OCI-LY7 (cell line): ENCODE data around the gene JOSD2. TPM values are rescaled to one million over a fixed set of nuclear protein-coding genes. Genes with fewer than 3 reads are reported as not detected.

ENCODE experiments used
- BruUV-seq: library from RNA; stranded (reverse); fragments of 400-500 nt; replicated peaks from 2 replicates; lab custom pipeline; 2021; lab: Mats Ljungman, UMichigan
- CTCF ChIA-PET: fragments of 300-600 bp; sonication (Branson Sonifier 250); formaldehyde crosslinking; loops from one replicate; lab custom pipeline; 2022; ENCODE audit warnings: antibody characterized with exemption; ENCODE audit not compliant: unreplicated experiment; lab: Charles Lee
- POLR2A ChIA-PET: fragments of 300-600 bp; sonication (Branson Sonifier 250); formaldehyde crosslinking; loops from one replicate; lab custom pipeline; 2022; ENCODE audit warnings: antibody characterized with exemption; lab: Charles Lee
- DNase-seq: peaks from one replicate; pipeline ENCODE4 v3.0.0-alpha.2; 2015; ENCODE audit warnings: low spot score
- H2AFZ ChIP-seq: fragments of 200-600 bp; sonication (generic), shearing (Covaris generic); 2 replicates; pipeline ENCODE4 v1.6.1; 2014; ENCODE audit warnings: mild to moderate bottlenecking, antibody characterized with exemption, low read length, moderate library complexity
- H3K27ac ChIP-seq: fragments of 200-600 bp; sonication (generic); 2 replicates; pipeline ENCODE4 v1.5.1; 2014; ENCODE audit warnings: mixed run types, low read depth, mild to moderate bottlenecking, moderate library complexity, low read length, inconsistent platforms; ENCODE audit not compliant: poor library complexity, severe bottlenecking
- H3K36me3 ChIP-seq: fragments of 200-600 bp; sonication (generic); 2 replicates; pipeline ENCODE4 v1.6.1; 2014; ENCODE audit warnings: mild to moderate bottlenecking, antibody characterized with exemption, low read length, moderate library complexity, mixed read lengths; ENCODE audit not compliant: insufficient read depth
- H3K4me1 ChIP-seq: fragments of 200-600 bp; sonication (generic); 2 replicates; pipeline ENCODE4 v1.5.1; 2014; ENCODE audit warnings: mild to moderate bottlenecking, low read length; ENCODE audit not compliant: insufficient read depth, poor library complexity, severe bottlenecking
- H3K4me2 ChIP-seq: fragments of 200-600 bp; sonication (generic); 2 replicates; pipeline ENCODE4 v1.6.1; 2014; ENCODE audit warnings: mild to moderate bottlenecking, low read length
- H3K4me3 ChIP-seq: fragments of 200-600 bp; sonication (generic); 2 replicates; pipeline ENCODE4 v1.5.1; 2014; ENCODE audit warnings: mild to moderate bottlenecking, low read depth, low read length; ENCODE audit not compliant: poor library complexity, severe bottlenecking
- H3K79me2 ChIP-seq: fragments of 200-600 bp; sonication (generic); 2 replicates; pipeline ENCODE4 v1.6.1; 2016; ENCODE audit warnings: low read depth, mild to moderate bottlenecking, low read length, moderate library complexity, mixed read lengths; ENCODE audit not compliant: insufficient read depth
- H3K9me2 ChIP-seq: fragments of 200-600 bp; sonication (generic); 2 replicates; pipeline ENCODE4 v1.6.1; 2016; ENCODE audit warnings: mild to moderate bottlenecking, low read length, mixed read lengths; ENCODE audit not compliant: insufficient read depth
- H3K9me3 ChIP-seq: fragments of 200-600 bp; sonication (generic); 2 replicates; pipeline ENCODE4 v1.6.1; 2014; ENCODE audit warnings: mild to moderate bottlenecking, mixed run types, low read length, mixed read lengths
- H4K20me1 ChIP-seq: fragments of 200-600 bp; sonication (generic); 2 replicates; pipeline ENCODE4 v1.6.1; 2014; ENCODE audit warnings: mild to moderate bottlenecking, antibody characterized with exemption, low read length, moderate library complexity, mixed read lengths; ENCODE audit not compliant: insufficient read depth
- EZH2phosphoT487 ChIP-seq: fragments of 200-600 bp; sonication (generic); IDR thresholded peaks from 2 replicates; pipeline ENCODE4 v1.6.1; 2018; ENCODE audit warnings: low read depth, borderline replicate concordance, mild to moderate bottlenecking, mixed run types, antibody characterized with exemption, low read length, moderate library complexity, mixed read lengths
- intact Hi-C: fragments of 100-400 bp; cut with micrococcal nuclease; formaldehyde crosslinking; loops from one replicate; pipeline ENCODE4 v1.10.0; 2022; ENCODE audit not compliant: unreplicated experiment
- total RNA-seq, 2 experiments: library from RNA; depleted of rRNA in 1 of 2; stranded (reverse); fragments of >200 nt in 1 of 2; shearing (Covaris generic) in 1 of 2; gene quantifications; 2 replicates each; pipeline ENCODE4 v1.2.3, GENCODE V29; 2014 to 2022
- TF ChIP-seq, protein P1 (sequence below): fragments of 200-600 bp; sonication (generic); conservative IDR thresholded peaks from 2 replicates; pipeline ENCODE4 v1.5.1; 2014; ENCODE audit warnings: mild to moderate bottlenecking, antibody characterized with exemption, low read length, moderate library complexity, mixed read lengths

The JOSD2 gene
- total RNA-seq, 2 experiments from 2014 or later: 13.0 to 17.8 TPM

DNA sequence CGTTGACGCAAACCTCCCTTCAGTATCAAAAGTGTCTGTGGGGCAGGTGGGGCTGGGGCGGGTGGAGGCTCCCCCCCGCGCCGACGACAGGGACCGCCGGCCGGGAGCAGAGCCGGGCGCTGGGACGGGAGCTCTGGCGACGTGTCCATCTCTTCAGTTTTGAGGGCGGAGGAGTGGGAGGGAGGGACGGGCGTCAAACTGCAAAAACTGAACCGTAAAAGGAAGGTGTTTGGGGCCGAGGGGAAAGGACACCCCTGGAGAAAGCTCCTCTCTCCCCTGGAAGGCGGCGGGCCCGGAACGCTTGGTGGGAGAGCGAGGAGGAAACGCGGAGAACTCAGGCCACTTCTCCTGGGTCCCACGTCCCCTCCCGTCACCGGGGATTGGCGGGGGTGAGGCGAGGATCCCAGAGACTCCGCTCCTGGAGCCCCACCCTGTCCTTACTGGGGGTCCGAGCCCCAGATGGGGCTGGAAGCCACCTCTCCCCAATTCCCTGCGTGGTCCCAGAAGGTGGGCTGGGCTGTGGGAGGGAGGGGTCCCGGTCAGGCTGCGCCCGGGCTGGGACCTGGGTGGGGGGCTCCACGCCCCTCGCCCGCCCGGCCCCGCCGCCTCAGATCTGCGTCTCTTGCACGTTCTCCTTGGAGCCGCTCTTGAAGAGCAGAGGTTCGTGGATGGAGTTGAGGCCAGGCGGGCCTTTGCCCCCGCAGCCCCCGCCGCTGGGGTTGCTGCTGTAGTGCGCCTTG is 6.1 kb upstream of the JOSD2 start:
- no peaks in the 10 kb centered on the region for H3K9me3 ChIP-seq
- ChIA-PET CTCF (no interaction called here), POLR2A (no interaction called here)
- H2AFZ ChIP-seq: no peak overlapping the region
- no peak overlapping the region for H3K4me3 ChIP-seq
- no peaks in the 10 kb centered on the region for H3K36me3 ChIP-seq
- H3K4me2 ChIP-seq: no peak overlapping the region
- no peaks in the 10 kb centered on the region for H4K20me1 ChIP-seq
- no peak for DNase-seq
- no peaks in the 10 kb centered on the region for H3K4me1 ChIP-seq
- H3K79me2 ChIP-seq: no peaks in the 10 kb centered on the region
- H3K9me2 ChIP-seq: no peaks in the 10 kb centered on the region
- BruUV-seq: no TSS peak
- H3K27ac ChIP-seq: no peak overlapping the region
- TF ChIP-seq, protein P1, sequence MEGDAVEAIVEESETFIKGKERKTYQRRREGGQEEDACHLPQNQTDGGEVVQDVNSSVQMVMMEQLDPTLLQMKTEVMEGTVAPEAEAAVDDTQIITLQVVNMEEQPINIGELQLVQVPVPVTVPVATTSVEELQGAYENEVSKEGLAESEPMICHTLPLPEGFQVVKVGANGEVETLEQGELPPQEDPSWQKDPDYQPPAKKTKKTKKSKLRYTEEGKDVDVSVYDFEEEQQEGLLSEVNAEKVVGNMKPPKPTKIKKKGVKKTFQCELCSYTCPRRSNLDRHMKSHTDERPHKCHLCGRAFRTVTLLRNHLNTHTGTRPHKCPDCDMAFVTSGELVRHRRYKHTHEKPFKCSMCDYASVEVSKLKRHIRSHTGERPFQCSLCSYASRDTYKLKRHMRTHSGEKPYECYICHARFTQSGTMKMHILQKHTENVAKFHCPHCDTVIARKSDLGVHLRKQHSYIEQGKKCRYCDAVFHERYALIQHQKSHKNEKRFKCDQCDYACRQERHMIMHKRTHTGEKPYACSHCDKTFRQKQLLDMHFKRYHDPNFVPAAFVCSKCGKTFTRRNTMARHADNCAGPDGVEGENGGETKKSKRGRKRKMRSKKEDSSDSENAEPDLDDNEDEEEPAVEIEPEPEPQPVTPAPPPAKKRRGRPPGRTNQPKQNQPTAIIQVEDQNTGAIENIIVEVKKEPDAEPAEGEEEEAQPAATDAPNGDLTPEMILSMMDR: no peak
- no peak for TF ChIP-seq EZH2phosphoT487
- intact Hi-C loops: no loop called here

- H3K9me2 ChIP-seq: no peaks in the 10 kb centered on the region
- H4K20me1 ChIP-seq: no peaks in the 10 kb centered on the region
- no peak overlapping the region for H3K27ac ChIP-seq
- no peak overlapping the region for H3K4me2 ChIP-seq
- no peak overlapping the region for H2AFZ ChIP-seq
- no peak overlapping the region for H3K4me3 ChIP-seq
- peaks cover 5% of the 10 kb centered on the region for H3K4me1 ChIP-seq
- DNase-seq: no peak
- intact Hi-C loops: no loop called here
- H3K36me3 ChIP-seq: no peaks in the 10 kb centered on the region
- no peaks in the 10 kb centered on the region for H3K79me2 ChIP-seq
- CTCF ChIA-PET: no interaction called here
- BruUV-seq: no TSS peak
- POLR2A ChIA-PET: no interaction called here
- H3K9me3 ChIP-seq: no peaks in the 10 kb centered on the region
- no peak for TF ChIP-seq EZH2phosphoT487
- TF ChIP-seq, protein P1: no peak
These were observed 5.5 kb upstream of the JOSD2 start for GRCh38 chr19:50516456-50516855.

GRCh38 chr19:50515168-50515561 is 4.2 kb upstream of the JOSD2 start:
- H3K4me2 ChIP-seq: no peak overlapping the region
- ChIA-PET CTCF (no interaction called here), POLR2A (interaction anchor here (0.8 kb wide), 1 partner anchor 315 kb away, joined by 3 read pairs; no protein-coding TSS in a partner anchor)
- no peaks in the 10 kb centered on the region for H4K20me1 ChIP-seq
- no peak for DNase-seq
- no peaks in the 10 kb centered on the region for H3K9me3 ChIP-seq
- H3K4me3 ChIP-seq: no peak overlapping the region
- TF ChIP-seq, protein P1: no peak
- TF ChIP-seq EZH2phosphoT487: no peak
- no peaks in the 10 kb centered on the region for H3K9me2 ChIP-seq
- intact Hi-C loops: no loop called here
- no peak overlapping the region for H3K27ac ChIP-seq
- H2AFZ ChIP-seq: no peak overlapping the region
- H3K79me2 ChIP-seq: no peaks in the 10 kb centered on the region
- BruUV-seq: no TSS peak
- H3K4me1 ChIP-seq: peaks cover 10% of the 10 kb centered on the region
- H3K36me3 ChIP-seq: no peaks in the 10 kb centered on the region
